TTC549 (cell line): ENCODE data around the gene DUT.

Experiments
- FAIRE-seq: peaks from 2 replicates; lab custom pipeline; 2012; peaks lifted over from hg19 to GRCh38; lab: Jason Lieb, UNC

DUT gene

DNA sequence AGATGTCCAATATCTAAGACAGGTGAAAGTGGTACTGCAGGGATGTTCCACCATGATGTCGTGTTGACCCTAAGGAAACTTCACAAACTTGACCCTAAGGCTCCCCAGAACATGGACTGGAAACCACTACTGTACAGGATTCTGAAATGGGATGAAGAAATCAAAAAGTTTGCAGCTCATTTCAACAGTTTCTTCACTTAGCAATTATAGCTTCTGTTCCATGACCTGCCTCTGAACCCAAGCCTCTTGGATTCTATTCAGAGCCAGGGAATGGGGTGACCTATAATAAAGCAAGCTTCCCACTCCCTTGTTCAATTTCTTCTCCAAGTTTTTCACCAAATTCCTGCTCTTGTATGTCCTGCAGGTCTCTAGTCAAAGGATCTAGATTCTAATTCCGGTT lies 40.7 kb downstream of the DUT start:
- FAIRE-seq, result no peak

DNA sequence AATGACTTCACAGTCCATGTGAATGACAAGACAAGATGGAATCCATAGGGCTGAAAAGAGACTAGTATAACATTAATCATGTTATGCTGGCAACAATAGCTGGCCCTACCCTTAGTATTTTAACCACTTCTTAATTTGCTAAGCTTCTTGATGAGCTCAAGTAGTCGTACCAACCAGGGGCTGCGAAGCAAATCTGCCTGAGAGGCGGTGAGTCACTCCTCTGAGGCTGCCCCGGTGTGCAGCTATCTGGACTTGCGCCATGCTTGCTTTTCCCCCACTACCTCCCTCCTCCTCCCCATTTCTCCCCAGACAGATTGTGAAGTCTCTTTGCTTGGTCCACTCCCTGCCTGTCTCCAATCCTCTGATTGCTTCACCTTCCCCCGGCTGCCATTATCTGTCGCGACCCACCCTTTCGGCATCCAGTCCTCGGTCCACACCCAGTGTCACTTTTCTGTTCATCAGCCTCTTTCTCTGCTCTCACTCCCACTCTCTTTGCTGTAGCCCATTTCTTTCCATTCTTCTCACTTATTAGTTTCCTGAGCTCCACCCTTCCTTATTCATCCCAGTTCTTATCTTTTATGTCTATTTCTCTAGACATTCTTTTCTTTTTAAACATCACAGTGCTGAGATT lies 42.7 kb downstream of the DUT start:
- FAIRE-seq, result no peak

DNA sequence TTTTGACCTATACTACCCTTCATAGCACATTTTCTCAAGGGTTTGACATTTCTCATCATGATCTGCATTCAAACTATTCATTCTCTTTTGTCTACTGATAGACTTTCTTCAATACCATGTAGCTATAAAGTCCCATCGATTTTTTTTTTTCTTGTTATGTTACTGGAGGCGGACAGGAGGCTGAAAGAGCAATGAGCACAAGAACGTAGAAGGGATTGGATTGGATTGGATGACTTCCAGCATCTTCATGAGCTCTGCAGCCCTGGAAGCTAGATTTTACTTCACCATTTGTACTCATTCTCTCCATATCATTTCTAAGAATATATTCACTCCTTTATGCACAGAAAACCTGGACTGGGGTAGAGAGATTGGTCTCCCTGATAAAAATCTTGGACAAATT lies 43.2 kb downstream of the DUT start:
- no peak for FAIRE-seq

DNA sequence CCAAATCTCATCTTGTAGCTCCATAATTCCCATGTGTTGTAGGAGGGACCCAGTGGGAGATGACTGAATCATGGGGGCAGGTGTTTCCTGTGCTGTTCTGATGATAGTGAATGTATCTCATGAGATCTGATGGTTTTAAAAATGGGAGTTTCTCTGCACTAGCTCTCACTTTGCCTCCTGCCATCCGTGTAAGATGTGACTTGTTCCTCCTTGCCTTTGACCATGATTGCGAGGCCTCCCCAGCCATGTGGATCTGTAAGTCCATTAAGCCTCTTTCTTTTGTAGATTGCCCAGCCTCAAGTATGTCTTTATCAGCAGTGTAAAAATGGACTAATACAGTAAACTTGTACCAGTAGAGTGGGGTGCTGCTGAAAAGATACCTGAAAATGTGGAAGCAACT lies 44.5 kb downstream of the DUT start:
- no peak for FAIRE-seq

DNA sequence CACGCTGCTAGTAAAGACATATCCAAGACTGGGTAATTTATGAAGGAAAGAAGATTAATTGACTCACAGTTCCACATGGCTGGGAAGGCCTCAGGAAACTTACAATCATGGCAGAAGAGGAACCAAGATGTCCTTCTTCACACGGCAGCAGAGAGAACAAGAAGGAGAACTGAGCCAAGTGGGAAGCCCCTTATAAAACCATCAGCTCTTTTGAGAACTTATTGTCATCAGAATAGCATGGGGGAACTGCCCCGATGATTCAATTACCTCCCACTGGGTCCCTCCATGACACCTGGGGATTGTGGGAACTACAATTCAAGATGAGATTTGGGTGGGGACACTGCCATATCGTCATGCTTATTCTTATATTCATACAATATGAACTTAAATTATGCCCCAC lies 49.0 kb downstream of the DUT start:
- FAIRE-seq, result no peak

DNA sequence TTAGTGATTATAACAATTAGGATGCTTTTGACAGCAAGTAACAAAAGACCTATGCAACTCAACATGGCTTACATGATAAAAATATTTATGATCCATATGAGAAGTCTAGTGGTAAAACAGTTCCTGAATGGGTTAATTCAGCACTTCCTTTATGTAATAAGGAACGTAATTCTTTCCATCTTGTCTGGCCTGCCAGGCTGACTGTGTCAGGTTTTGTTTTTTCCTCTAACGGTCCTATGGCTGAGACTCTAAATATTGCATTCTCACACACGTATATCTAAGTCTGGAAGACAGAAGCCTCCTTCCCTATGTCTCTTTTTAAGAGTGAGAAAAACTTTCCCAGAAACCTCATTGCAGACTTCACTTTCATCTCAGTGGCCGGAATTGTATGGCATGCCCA lies 50.6 kb downstream of the DUT start:
- no peak for FAIRE-seq

DNA sequence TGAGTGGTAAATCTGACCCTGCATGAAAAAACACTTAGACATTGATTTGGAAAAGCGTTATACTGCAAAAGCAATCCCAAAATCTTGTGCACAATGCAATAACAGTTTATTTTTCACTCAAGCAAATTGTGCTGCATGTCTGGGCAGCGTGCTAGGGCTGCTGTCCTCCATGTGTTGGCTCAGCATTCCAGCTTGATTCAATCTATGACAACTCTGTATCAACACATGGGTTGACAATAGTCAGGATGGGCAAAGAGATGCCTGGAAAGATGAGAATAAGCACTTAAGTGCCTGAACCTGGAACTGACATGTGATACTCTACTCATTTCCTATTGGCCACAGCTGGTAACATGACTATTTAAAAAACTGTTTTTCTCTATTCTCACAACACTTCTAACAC lies 51.8 kb downstream of the DUT start:
- no peak for FAIRE-seq

DNA sequence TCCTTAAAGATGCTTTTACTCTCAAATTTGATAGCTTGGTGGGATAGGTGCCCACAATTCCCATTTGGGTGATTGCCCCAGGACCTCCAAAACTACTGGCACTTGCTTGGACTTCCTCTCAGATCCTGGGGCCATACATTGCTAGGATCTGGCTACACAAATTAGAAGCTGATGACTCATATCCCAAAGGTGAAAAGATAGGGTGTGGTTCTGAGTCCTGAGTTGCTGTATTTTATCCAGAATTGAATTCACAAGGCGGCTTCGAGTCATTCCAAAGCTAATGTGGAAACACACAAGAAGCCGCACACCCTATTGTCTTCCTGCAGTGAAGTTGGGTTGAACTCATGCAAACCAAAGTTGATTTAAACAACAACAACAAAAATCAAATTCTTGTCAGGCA lies 53.4 kb downstream of the DUT start:
- FAIRE-seq, result no peak

DNA sequence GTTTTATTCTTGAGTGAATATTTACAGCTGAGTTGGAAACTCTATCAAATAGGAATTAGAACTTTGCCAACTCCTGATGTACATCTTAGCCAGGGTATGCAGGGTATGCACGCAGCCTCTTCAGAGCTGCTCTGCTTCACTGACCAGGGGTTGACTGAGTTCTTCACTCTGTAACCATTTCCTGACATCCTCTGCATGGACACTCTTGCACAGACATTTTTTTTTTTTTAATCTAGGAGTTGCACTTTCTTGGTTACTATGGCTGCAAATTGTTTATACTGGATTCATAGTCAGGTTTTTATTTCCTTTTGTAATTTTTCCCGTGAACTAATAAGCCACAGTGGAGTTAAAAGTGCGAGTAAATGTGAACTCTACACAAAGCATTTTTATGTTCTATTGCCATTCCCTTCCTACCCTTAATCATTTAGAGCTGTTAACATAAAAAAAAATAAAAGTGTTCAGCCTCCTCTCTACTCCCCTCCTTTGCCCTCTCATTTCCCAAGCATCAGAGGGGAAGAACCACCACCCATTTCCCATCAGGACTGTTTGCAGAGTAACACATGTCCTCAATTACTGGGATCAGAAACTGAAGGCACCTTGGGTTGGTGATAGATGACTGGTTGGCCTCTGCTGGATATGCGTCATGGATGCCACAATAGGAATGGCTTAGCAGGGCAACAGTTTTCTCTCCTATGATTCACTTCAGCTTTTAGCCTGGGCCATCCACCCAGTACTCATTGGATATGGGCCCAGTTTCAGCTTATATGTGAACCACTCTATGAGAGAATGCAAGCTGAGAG lies 54.0 kb downstream of the DUT start:
- no peak for FAIRE-seq

DNA sequence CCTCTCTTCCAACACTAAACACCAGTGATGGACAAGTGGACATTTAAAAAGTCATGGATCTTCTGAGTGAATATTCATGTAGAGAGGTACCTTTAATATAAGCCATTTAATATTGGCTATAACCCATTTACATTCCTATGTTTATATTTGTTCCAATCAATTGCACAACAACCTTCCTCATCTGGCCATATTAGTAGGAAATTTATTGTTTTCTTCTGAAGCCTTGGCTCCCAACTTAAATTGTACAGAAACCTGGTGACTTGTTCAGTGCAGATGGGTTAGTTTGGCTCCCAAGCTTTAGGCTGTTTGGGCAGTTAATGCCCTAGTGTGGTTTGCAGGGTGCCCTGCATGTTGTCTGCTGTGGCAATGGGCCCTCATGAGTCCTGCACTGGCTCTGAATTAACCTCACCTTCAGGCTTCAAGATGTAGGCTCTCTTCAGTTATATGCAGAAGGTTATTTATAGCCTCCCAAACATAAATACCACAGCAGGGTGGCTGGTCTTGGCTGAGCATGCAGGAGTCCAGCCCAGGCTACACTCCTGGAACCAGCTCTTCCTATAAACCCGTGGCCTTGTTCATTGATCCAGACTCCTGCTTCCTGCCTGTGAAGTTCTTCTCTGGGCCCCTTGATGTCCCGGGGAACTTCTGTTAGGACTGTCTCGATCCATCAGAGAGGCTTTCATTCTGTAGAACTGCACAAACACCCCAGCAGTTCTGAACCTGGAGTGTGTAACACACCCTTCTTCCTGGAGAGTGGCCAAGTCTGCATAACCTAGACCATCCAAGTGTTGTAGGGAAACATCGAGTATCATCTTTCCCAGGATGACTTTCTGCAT lies 57.0 kb downstream of the DUT start:
- FAIRE-seq, result no peak

DNA sequence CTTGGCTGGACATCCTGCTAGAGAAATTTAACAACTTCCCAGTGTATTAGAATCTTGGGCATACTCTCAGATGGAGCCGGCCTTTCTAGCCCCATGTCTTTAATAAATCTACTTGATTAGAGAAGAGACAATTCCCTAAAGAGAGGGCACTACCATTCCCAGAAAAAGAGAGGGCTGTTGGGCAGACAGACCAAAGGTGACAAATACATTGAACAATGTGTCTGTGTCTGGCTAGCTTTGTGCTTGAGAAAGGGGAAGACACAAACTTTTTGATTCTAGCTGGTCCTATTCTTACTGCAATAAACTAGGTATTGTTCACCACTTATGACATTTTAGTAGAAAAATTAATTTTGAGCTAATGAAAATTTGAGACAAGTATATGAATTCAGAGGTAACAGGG lies 57.7 kb downstream of the DUT start:
- no peak for FAIRE-seq

DNA sequence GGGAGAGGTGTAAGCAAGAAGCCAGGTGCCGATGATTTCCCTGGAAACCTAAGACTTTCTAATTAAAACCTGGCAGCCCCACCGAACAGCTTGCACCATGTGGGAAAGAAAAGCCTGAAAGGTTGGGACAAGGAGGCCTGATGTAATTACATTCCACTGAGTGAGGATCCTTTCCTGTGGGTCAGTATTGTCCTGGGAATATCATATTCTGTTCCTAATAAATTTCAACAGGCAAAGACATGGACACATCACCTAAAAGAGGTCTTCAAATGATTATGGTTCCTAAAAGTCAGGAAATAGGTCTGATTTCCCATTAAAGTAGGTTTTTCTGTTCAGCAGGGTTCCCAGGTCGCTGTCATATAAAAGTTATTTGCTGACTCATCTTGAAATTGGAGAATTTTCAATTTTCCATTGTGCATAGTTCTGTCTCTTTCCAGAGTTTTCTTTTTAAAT lies 58.5 kb downstream of the DUT start:
- no peak for FAIRE-seq

DNA sequence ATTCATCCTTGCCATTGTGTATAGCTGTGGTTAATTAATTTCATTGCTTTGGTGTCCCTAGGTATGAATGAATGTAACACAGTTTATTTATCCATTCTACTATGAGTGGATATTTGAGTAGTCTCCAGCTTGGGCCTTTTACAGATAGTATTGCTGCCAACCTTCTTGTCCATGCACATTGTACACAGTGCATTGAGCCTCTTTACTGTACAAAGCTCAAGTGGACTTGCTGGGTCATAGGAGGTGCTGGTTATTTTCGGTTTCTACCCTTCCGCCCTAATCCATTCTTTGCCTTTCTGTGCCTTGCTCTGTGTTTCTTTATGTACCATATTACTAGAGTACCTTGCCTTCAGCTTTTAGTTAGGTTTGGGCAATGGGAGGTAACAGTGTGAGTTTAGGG lies 60.7 kb downstream of the DUT start:
- FAIRE-seq, result no peak

DNA sequence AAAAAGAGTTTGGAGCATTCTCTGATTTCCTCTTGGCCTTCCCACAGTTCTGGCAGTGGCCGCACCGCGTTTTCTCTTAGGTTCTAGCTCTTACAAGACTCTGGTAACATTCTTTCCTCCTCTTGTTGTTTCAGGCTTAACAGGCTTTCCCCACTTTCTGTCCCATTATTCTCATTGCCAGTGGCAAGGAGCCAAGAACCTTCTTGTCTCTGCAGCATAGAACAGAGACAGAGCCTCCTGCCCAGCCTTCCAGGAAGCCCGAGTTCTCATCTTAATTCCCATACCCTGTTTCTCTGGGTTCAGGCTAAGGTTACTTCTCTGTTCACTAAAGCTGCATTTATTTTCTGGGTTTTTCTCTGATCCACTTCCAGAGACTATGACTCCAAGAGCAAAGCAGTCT lies 61.1 kb downstream of the DUT start:
- FAIRE-seq, result no peak
